Effector memory CD4-positive, alpha-beta T cell (primary cell): ENCODE data around the gene ZNF804B.

ENCODE experiments used
- DNase-seq, 3 donors: peaks; one replicate each; pipeline ENCODE4 v3.0.0-alpha.2; 2020
- H3K27ac ChIP-seq: 2 replicates; pipeline ENCODE4 v1.7.0; 2013; ENCODE audit warnings: mild to moderate bottlenecking, low read length, moderate library complexity; ENCODE audit not compliant: insufficient read depth, poor library complexity, severe bottlenecking
- H3K27me3 ChIP-seq: replicated peaks from 2 replicates; pipeline ENCODE4 v1.7.0; 2013; ENCODE audit warnings: mild to moderate bottlenecking, low read length; ENCODE audit not compliant: insufficient read depth, control insufficient read depth, poor library complexity, severe bottlenecking
- H3K36me3 ChIP-seq: 2 replicates; pipeline ENCODE4 v1.7.0; 2013; ENCODE audit warnings: mild to moderate bottlenecking, low read length, moderate library complexity; ENCODE audit not compliant: control insufficient read depth, insufficient read depth
- H3K4me1 ChIP-seq: 2 replicates; pipeline ENCODE4 v1.7.0; 2013; ENCODE audit warnings: low read length, mild to moderate bottlenecking; ENCODE audit not compliant: control insufficient read depth, insufficient read depth, poor library complexity, severe bottlenecking
- H3K4me3 ChIP-seq: 2 replicates; pipeline ENCODE4 v1.7.0; 2013; ENCODE audit warnings: low read length, low read depth, mild to moderate bottlenecking; ENCODE audit not compliant: insufficient read depth, poor library complexity, severe bottlenecking
- H3K9me3 ChIP-seq: 2 replicates; pipeline ENCODE4 v1.7.0; 2013; ENCODE audit warnings: mild to moderate bottlenecking, low read length, moderate library complexity; ENCODE audit not compliant: control insufficient read depth
- total RNA-seq, 3 donors: gene quantifications; one replicate each; lab custom pipeline; 2026; lab: John Stamatoyannopoulos, UW

The ZNF804B gene
- total RNA-seq: 0 reads per million in 3 donors

- Histone ChIP-seq H3K27me3 (no peaks in the 10 kb centered on the region), H3K4me1 (no peaks in the 10 kb centered on the region), H3K36me3 (no peaks in the 10 kb centered on the region), H3K27ac (no peak within 1 kb of the TSS), H3K4me3 (no peak within 1 kb of the TSS), H3K9me3 (no peaks in the 10 kb centered on the region)
- DNase-seq: no peak
Observed at GRCh38 chr7:88759230-88760135, at the start of gene ZNF804B. ZNF804B (plus strand) TSS chr7:88759700; CDS start chr7:88759977, 277 bp downstream.

DNA sequence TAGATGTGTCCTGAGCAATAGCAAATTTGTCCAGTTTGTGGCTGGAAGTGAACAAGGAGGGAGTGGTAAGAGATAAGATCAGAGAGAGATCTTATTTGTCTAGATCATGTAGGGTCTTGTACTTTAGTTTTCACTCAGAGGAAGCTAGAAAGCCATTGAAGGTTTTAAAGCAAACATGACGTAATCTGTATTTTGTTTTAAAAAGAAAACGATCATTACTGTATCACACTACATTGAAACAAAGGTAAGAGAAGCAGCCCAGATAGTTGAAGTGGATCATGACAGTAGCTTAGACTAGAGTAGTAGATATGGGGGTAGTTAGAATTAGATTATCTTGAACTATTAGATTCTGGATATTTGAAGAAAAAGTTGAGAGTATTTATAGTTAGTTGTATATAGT lies 23.6 kb upstream of the ZNF804B start:
- Histone ChIP-seq H3K4me3 (no peak overlapping the region), H3K27me3 (no peaks in the 10 kb centered on the region), H3K4me1 (no peaks in the 10 kb centered on the region), H3K36me3 (no peaks in the 10 kb centered on the region), H3K27ac (no peak overlapping the region), H3K9me3 (no peaks in the 10 kb centered on the region)
- no peak for DNase-seq

- H3K4me3 ChIP-seq: no peak overlapping the region
- H3K27ac ChIP-seq: no peak overlapping the region
- H3K36me3 ChIP-seq: no peaks in the 10 kb centered on the region
- no peak for DNase-seq
- no peaks in the 10 kb centered on the region for H3K4me1 ChIP-seq
- H3K27me3 ChIP-seq: no peaks in the 10 kb centered on the region
- H3K9me3 ChIP-seq: no peaks in the 10 kb centered on the region
Observed at GRCh38 chr7:88737632-88738031, 21.9 kb upstream of the ZNF804B start.

- DNase-seq: no peak
- H3K36me3 ChIP-seq: no peaks in the 10 kb centered on the region
- no peak overlapping the region for H3K27ac ChIP-seq
- no peaks in the 10 kb centered on the region for H3K27me3 ChIP-seq
- H3K9me3 ChIP-seq: no peaks in the 10 kb centered on the region
- no peaks in the 10 kb centered on the region for H3K4me1 ChIP-seq
- no peak overlapping the region for H3K4me3 ChIP-seq
Observed at GRCh38 chr7:88746126-88746525, 13.4 kb upstream of the ZNF804B start.

- no peaks in the 10 kb centered on the region for H3K4me1 ChIP-seq
- no peak overlapping the region for H3K27ac ChIP-seq
- no peak overlapping the region for H3K4me3 ChIP-seq
- no peaks in the 10 kb centered on the region for H3K9me3 ChIP-seq
- no peaks in the 10 kb centered on the region for H3K36me3 ChIP-seq
- H3K27me3 ChIP-seq: no peaks in the 10 kb centered on the region
- DNase-seq: no peak
Observed at GRCh38 chr7:88756802-88757201, 2.7 kb upstream of the ZNF804B start.

DNA sequence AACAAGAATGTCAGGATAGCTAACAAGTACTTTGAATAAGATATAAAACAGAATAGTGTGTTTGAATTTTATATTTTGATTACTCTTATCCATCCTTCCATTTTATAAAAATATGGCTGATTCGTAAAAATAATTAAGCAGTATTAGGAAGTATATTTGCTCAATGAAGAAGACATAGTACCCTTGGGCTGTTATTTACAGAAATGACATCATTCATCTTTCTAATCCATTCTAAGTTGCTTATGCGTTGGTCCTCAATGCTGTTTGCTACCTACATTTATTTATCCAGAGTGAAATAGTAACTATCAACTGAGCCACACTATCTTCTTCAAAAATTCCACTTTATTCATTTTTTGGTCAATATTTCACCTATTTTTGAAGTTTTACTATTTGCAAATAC lies 2.1 kb upstream of the ZNF804B start:
- no peaks in the 10 kb centered on the region for H3K36me3 ChIP-seq
- no peak overlapping the region for H3K4me3 ChIP-seq
- no peak for DNase-seq
- no peaks in the 10 kb centered on the region for H3K9me3 ChIP-seq
- no peak overlapping the region for H3K27ac ChIP-seq
- H3K27me3 ChIP-seq: no peaks in the 10 kb centered on the region
- H3K4me1 ChIP-seq: no peaks in the 10 kb centered on the region

DNA sequence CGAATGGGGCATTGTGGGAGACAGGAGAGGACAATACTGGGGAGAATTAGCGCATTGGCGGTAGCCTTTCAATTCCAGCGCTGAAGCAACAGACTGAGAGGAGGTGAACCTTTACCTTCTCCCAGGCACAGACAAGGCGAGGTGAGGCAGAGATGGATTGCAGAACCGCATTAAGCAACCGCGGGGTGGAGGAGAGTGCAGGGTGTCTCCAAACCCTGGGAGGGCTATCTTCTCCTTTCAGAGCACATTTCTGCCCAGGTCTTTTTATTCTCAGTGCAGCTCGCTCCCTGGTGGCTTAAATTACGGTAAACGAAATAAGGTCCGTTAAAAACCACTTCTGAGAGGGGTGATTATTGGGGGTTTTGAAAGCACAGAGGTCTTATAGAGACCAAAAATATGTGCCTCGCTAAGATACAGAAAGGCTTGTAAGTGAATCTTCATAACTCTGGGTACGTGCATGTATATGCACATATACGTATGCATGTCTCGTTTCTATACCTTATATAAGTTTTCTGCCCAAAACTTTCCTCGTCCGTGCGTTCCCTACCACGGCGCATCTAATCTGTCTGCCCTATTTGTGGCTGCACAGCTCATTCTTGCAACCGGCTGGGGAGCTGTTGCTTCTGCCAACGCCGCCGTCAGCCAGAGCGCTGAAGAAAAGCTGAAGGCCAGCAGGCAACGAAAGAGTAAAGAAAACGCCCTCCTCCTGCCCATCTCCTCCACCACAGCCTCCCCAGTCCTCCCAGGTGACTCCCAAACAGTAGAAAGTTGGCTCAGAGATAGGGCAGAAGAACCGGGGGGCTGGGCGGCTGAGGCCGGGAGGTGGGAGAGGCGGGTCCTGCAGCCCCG lies 895 bp upstream of the ZNF804B start:
- Histone ChIP-seq H3K27ac (no peak overlapping the region), H3K4me3 (no peak overlapping the region), H3K27me3 (no peaks in the 10 kb centered on the region), H3K4me1 (no peaks in the 10 kb centered on the region), H3K36me3 (no peaks in the 10 kb centered on the region), H3K9me3 (no peaks in the 10 kb centered on the region)
- no peak for DNase-seq

DNA sequence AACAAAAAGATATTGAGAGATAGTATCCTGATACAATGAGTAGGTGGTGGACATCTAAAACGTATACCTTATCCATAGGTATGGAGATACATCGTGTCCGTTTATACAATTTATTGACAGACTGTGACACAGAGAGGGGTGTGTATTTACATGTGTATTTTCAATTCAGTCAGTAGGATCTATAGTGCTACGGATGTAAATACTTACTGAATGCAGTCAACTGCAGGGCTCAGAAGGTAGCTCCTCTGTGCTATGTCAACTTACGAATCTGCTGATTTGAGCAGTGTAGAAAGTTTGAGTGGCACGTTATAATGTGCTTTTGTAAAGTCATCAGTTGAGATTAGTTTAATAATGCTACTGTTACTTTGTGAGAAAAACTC lies 626 bp downstream of the ZNF804B start:
- Histone ChIP-seq H3K27ac (no peak overlapping the region), H3K4me1 (no peaks in the 10 kb centered on the region), H3K36me3 (no peaks in the 10 kb centered on the region), H3K4me3 (no peak overlapping the region), H3K27me3 (no peaks in the 10 kb centered on the region), H3K9me3 (no peaks in the 10 kb centered on the region)
- DNase-seq: no peak

DNA sequence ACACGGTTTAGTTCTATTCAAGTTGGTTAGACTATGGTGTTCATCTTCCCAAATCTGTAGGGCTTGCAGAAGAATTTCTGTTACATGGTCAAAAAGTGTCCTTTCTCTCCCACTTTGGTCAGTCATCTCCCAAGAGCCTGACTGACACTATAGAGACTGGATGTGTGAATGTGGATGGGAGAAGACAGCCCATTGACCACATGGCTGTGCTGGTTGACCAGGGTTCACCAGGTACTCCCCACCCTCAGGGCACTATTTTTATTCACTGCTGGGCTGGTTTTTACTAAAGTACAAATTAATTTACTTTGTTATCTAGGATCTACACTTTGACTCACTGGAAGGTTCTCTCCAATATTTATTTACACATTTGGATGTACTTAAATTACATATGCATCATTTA lies 2.3 kb downstream of the ZNF804B start:
- H3K36me3 ChIP-seq: no peaks in the 10 kb centered on the region
- no peaks in the 10 kb centered on the region for H3K27me3 ChIP-seq
- H3K9me3 ChIP-seq: no peaks in the 10 kb centered on the region
- H3K4me3 ChIP-seq: no peak overlapping the region
- DNase-seq: no peak
- H3K27ac ChIP-seq: no peak overlapping the region
- H3K4me1 ChIP-seq: no peaks in the 10 kb centered on the region

DNA sequence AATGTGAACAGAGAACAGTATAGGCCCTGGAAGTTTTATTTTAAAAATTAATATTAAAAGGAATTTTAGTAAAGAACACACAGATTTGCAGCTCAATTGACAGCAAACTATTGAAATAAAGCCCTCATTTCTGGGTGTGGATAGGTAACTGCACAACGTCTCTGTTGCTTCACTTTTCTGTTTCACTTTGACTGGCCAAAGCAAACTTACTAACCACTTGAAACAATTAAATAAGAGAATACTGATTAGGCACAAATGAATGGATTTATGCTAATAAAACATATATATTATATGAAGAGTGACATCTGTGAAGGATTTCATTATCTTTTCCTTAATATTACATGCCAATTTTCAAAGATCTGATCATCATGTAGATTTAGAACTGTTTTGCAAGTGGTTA lies 11.9 kb downstream of the ZNF804B start:
- Histone ChIP-seq H3K27ac (no peak overlapping the region), H3K4me1 (no peaks in the 10 kb centered on the region)
- no peak for DNase-seq

More for the DNA sequence above, 11.9 kb downstream of the ZNF804B start:
- H3K4me3 ChIP-seq: no peak overlapping the region
- H3K36me3 ChIP-seq: no peaks in the 10 kb centered on the region
- H3K9me3 ChIP-seq: no peaks in the 10 kb centered on the region
- H3K27me3 ChIP-seq: no peaks in the 10 kb centered on the region
